HG03175 (cell line): ENCODE measurements around the gene CLEC14A.

Source experiments
- ATAC-seq: cut with Tn5 transposase; IDR thresholded peaks from one replicate; pipeline ENCODE4 v1.9.1; 2021; ENCODE audit warnings: mild to moderate bottlenecking, moderate library complexity; ENCODE audit not compliant: unreplicated experiment

The CLEC14A gene, protein sequence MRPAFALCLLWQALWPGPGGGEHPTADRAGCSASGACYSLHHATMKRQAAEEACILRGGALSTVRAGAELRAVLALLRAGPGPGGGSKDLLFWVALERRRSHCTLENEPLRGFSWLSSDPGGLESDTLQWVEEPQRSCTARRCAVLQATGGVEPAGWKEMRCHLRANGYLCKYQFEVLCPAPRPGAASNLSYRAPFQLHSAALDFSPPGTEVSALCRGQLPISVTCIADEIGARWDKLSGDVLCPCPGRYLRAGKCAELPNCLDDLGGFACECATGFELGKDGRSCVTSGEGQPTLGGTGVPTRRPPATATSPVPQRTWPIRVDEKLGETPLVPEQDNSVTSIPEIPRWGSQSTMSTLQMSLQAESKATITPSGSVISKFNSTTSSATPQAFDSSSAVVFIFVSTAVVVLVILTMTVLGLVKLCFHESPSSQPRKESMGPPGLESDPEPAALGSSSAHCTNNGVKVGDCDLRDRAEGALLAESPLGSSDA

DNA sequence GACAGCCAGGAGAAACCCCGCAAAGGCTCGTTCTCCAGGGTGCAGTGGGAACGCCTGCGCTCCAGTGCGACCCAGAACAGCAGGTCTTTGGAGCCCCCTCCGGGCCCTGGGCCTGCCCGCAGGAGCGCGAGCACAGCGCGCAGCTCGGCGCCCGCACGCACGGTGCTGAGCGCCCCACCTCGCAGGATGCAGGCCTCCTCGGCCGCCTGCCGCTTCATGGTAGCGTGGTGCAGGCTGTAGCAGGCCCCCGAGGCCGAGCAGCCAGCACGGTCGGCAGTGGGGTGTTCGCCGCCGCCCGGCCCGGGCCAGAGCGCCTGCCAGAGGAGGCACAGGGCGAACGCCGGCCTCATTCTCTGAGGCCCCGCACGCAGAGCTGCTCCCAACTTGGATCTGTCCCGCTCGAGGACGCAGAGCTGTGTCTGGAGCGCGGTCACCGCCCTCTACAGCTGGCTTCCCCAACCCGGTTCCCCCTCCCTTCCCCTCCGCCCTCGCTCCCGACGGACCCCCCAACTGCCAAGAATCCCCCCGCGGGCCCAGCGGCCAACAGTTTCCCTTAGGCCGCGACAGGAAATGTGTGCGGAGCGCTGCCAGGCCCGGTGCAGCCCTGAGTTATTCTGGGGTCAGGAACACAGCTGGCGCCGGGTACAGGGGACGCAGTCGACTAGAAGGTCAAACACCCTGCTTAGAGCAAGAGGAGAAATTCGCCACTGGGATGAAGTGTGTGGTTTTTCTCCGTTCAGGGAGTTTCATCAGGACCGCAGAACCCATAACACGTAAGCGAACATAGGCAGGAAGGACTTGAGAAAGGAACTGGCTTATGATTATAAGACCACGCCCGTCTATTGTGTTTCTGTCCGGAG is at the start of gene CLEC14A:
CLEC14A (minus strand) TSS at position 421 of the 860 bp plus-strand sequence; CDS start at position 350, 71 bp downstream.
- no peak for ATAC-seq

DNA sequence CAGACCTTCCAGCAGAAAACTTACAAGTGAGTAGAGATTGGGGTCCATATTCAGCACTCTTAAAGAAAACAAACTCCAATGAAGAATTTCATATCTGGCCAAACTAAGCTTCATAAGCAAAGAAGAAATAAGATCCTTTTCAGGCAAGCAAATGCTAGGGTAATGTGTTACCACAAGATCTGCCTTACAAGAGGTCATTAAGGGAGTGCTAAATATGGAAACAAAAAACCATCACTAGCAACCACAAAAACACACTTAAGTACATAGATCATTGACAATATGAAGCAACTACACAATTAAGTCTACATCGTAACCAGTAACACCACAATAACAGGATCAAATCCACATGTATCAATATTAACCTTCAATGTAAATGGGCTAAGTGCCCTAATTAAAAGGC is 47.1 kb upstream of the CLEC14A start:
- ATAC-seq, result no peak

DNA sequence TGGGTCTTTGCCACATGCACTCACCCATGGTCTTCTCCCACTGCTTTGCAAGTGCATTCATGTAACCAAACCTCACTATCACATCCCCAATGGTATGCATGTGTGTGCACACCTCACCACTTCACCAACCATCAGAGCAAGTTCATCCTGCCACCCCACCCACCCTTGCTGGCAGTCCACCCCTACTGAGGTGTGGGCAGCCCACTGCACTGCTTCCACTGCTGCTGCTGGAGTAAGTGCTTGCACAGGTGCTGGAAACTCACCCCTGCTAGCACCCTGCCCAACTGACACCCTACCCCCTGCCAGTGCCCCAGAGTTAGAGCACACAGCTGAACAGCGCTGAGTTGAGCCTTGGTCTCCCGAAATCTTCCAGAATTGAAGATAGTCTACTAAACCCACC is 46.1 kb upstream of the CLEC14A start:
- no peak for ATAC-seq

DNA sequence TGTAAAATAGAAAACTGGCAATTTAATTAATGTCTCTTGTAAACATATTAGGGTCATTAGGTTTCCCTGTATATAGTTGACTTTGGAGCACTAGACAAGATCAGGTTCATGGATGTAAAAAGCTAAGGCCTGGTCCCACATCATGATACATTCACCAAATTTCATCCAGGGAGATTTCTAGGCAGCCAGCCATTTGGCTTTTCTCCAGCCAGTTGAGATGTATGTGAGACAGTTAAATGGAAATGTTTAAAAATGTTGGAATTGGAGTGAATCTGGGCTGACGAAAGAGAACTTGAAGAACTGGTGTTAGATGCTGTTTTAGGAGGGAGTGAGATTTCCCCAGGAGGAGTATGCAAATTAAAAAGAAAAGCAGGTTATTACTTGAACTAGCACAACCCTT is 41.8 kb upstream of the CLEC14A start:
- ATAC-seq, result no peak

DNA sequence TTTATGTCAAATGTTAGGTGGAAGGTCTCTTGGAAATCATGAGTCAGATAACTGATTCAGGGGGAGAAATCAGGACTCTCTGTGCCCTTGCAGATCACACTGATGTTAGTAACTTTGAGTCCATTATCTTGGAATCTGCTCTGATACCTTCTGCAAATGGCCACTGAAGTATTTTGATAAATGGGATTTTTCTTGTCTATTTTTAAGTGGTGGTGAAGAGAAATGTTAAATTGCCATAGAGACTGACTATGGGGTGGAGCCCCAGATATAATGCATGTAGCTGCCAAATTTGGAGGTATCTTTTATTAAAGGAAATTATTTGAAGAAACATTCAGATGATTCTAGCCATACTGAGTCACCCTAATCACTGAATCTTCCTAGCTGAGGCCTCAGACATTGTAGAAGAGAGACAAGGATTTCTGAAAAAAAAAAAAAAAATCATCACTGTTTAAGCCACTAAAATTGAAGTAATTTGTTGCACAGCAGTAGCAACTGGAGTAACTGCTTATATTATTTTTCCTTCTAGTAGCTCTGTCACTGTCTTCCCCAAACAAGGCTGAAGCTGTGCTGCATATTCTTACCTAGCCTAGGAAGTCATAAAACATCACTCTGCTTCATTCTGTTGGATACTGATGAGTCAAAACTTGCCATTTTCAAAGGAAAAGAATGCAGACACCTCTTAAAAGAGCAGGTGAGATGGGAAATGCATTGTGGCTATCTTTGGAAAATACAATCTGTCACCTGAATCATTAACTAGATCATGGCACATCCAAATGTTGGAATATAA is 36.0 kb upstream of the CLEC14A start:
- ATAC-seq, result no peak

DNA sequence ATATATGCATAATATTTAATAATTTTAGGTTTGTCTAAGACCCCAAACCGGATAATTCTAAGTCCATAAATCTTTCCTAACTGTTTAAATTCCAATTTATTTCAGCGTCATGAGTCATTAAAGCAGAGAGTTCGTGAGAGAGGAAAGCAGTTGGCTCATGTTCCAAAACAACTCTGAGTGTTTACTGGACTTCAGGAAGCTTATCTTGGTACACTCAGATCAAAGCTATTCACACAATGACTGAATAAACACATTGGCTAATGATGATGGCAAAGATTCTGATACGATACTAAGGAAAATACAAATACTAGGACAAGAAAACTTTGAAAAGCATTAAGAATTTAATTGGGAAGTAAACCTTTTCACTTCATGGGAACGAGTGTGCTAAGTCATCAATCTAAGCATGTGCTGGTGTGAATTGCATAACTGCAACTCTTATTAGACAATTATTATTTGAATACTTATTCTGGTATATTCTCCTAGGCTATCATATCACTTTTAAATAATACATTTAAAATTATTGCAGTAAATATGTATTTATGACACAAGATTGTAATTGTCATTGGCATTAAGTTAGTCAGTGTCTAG is 34.8 kb upstream of the CLEC14A start:
- ATAC-seq, result no peak

DNA sequence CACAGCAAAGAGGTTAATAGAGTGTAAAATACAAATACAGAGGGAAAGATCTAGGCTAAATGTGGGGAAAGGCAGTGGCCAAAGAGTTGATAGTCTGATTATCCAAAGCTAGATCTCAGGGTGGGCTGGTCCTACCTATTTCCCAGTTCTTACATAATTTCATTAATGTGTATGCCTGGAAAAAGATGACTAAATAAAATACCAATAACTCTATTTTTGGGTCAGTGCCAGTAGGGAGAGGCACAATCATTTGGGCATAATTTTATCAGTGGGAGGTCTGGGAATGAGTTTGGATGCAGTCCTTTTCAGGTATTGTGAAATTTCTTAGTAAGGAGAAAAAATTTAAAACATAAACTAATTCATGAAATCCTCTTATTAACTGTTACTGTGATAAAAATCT is 30.6 kb upstream of the CLEC14A start:
- no peak for ATAC-seq

DNA sequence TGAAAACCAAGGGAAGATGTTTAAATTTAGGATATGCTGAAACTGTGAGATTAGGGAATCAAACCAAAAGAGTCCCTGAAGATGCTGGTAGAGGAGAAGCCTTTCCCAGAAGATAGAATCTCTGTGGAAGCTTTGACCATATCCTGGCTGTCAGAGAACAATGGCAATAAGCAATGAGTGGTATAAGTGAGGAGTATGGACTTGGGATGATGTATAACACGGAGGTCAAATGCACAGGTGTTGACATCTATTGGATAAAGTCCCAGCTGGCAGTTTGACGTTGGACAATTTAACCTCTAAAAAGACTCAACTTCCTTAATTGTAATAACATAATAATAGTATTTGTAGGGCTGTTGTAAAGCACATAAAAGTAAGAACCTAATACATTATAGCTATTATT is 30.1 kb upstream of the CLEC14A start:
- ATAC-seq, result no peak

DNA sequence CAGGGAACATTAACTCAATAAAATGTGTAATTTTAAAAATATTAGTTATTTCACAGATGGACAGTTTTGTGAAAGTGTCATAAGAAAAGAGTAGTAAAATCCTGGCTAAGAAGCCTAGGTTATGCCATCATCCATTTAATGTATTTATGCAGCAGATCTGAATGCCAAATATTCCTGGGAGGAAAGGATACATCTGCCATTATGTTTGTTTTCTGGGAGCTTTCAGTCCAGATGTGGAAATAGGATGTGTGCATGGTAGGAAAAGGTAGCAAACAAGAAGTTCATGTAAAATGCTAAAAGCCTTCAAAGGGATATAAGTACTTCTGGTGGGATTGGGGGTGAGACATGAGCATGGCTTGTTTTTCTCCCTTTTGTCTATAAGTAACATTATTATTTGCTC is 27.0 kb upstream of the CLEC14A start:
- no peak for ATAC-seq

DNA sequence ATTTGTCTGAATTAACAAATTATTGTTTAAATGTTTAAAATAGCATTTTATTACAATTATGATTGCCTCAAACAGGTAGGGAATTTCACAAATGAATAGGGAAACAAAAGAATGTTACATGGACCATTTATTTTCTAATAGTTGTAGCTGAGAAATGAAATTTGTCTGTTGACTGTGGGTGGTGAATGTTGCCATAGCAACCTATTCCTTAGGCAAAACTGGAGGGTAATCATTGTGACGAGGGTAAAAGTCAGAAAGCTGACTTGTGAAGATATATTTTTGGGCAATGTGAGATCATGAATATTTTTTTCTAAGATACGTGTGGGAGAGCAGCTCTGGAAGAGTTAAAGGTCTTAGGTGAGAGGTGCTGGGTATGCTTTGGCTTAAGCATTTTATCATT is 24.2 kb upstream of the CLEC14A start:
- no peak for ATAC-seq

DNA sequence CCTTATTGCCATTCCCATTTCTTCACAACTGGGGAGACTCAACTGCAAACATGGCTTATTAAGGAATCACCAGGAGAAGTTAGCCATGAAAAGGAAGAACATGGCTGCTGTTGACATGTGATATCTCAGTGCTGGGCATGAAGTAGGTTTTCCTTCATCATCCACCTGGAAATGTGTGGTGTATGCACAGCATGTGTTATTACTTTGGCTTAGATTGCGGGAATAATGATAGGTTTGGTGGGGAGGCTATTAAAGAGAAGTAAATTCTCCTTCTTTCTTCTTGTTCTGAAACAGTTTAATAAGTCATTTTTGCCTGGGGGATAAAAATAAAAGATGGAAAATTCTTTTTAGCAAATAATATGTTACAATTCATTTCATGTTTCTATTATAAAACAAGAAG is 23.7 kb upstream of the CLEC14A start:
- ATAC-seq, result no peak

DNA sequence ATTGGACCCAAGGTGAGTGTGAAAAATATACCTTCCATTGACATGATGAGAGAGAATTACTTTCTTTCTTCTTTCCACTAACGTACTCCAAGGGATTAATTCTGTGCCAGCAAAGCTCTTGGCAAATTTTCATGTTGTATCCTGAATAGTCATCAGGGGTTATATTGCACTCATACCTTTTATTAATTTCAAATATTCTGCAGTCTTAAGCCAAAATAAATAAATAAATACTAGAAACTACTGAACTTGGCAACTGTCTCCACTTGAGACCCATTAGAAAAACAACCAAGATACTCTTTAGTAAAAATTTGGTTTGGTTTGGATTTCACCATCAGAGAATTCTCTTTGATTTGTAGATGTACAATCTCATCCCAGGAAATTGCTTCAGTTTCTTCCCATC is 22.1 kb upstream of the CLEC14A start:
- no peak for ATAC-seq

DNA sequence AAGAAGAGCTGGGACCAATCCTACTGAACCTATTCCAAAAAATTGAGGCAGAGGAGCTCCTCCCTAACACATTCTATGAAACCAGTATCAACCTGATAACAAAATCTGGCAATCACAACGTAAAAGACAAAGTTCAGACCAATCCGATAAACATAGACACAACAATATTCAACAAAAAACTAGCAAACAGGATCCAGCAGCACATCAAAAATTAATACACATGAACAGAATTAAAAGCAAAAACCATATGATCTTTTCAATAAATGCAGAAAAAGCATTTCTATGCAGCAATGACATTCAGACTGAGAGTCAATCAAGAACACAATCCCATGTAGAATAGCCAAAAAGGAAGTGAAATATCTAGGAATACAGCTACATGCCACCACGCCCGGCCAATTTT is 7.0 kb upstream of the CLEC14A start:
- ATAC-seq, result no peak

DNA sequence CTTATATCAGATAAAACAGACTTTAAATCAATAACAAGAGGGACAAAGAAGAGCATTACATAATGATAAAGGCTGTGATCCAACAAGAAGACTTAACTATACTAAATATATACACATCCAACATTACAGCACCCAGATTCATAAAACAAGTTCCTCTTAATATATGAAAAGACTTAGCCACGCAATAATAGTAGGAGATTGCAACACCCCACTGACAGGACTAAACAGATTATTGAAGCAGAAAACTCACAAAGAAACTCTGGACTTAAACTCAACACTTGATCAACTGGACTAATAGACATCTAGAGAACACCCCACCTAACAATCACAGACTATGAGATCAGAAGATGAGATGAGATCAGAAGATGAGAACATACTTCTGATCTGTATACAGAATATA is 5.7 kb upstream of the CLEC14A start:
- ATAC-seq, result no peak

DNA sequence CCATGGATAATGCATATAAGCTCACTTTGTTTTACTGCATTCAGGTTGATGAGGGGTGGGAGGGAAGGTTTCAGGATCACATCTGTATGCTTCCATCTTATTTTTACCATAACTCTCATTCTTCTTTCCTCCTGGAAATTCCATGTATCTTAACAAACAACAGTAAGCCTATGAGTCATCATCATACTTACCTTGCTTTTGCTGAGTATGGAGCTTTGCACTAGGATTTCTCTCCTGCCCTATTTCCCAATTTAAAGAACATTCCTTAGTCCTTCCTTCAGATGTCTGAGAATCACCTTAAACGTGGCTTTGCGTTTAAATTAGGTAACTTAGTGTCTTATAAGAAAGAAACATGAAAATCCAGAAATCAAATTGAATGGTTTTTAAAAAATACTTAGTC is 1.6 kb upstream of the CLEC14A start:
- no peak for ATAC-seq

DNA sequence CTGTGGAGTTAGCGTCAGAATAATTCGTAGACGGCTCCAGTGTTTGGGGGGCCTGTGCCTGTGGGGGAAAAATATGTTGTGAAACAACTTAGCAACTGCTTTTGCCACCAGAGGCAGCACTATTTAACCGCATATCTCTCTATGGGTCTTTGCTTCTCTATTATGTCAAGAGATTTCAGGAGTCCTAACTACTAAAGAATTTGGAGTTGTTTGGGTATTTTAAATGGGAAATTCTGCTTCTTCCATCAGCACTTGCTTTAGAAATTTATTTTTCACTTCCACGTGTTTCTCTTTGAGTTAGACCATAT is 594 bp upstream of the CLEC14A start:
- no peak for ATAC-seq

DNA sequence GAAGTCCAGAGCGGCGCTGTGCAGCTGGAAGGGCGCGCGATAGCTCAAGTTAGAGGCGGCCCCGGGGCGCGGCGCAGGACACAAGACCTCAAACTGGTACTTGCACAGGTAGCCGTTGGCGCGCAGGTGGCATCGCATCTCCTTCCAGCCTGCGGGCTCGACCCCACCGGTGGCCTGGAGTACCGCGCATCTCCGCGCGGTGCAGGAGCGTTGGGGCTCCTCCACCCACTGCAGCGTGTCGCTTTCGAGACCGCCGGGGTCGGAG is 553 bp downstream of the CLEC14A start:
- ATAC-seq, result no peak

DNA sequence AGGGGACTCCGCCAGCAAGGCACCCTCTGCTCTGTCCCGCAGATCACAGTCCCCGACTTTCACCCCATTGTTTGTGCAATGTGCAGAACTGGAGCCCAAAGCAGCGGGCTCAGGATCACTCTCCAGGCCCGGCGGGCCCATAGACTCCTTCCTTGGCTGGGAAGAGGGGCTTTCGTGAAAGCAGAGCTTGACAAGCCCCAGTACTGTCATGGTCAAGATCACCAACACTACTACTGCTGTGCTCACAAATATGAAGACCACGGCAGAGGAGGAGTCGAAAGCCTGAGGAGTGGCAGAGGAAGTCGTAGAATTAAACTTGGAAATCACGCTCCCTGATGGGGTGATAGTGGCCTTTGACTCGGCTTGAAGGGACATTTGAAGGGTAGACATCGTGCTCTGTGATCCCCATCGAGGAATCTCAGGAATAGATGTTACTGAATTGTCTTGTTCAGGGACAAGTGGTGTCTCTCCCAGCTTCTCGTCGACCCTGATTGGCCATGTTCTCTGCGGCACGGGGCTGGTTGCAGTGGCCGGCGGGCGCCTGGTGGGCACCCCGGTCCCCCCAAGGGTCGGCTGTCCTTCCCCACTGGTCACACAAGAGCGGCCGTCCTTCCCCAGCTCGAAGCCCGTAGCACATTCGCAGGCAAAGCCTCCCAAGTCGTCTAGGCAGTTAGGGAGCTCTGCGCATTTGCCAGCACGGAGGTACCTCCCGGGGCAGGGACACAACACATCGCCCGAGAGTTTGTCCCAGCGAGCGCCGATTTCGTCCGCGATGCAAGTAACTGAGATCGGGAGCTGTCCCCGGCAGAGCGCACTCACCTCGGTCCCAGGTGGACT is 1.1 kb downstream of the CLEC14A start:
- ATAC-seq, result no peak

DNA sequence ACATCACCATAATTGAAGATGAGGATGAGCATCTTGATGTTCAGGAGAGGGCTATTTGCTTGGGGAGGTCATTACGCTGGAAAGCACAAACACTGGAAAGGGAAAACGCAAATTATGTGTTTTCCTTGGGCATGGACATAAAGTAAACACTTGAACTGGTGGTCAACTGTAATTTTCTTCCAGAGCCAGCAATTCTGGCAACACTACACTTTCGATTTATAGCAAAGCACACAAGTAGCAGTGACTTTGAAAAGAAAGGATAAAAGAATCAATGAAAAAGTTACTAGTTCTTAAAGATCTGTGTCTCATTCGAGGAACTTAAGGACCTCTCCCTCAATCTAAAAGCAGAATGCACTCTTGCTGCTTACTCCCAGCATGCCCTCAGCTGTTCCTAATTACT is 2.2 kb downstream of the CLEC14A start:
- ATAC-seq, result no peak

DNA sequence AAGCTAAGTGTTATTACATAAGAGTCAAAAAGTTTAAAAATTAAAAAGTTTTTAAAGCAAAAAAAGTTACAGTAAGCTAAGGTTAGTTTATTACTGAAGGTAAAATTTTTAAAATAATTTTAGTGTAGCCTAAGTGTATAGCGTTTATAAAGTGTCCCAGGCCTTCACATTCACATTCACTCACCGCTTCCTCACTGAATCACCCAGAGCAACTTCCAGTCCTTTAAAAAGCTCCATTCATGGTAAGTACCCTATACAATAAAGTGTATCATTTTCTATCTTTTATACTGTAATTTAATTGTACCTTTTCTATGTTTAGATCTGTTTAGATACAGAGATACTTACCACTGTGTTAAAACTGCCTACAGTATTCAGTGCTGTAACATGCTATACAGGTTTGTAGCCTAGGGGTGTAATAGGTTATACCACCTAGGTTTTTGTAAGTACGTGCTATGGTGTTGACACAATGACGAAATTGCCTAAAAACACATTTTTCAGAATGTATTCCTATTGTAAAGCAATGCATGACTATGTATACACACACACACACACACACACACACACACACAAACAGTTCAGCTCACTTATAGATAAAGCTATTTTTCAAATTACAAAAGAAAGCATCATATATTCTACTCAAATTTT is 3.7 kb downstream of the CLEC14A start:
- ATAC-seq, result no peak
